Measurements from ENCODE around the gene ISX. TPM values are rescaled to one million over a fixed set of nuclear protein-coding genes. Genes with fewer than 3 reads are reported as not detected.

ISX gene
- total RNA-seq, 1 experiment from 2014 or later = not detected

Other genes with a start within 250 kb of the ISX start
- gene HMGXB4, start 191.3 kb downstream of the ISX start, total RNA-seq (2014; rRNA removed; shearing (Covaris generic)) = 17.1 and 22.1 TPM in 2 replicates
- 27.1 and 28.1 TPM in 2 replicates for gene TOM1, start 233.7 kb downstream of the ISX start, total RNA-seq (2014; rRNA removed; shearing (Covaris generic))

Measured in H7 (cell line).